Measurements from ENCODE around the gene EFHB. TPM values are rescaled to one million over a fixed set of nuclear protein-coding genes. Genes with fewer than 3 reads are reported as not detected.

The EFHB gene
- 1.8 TPM for total RNA-seq

GRCh38 chr3:19934098-19934566 lies at the start of gene EFHB:
Gene EFHB, minus strand, starts transcription at chr3:19934217. Its CDS starts 199 bp downstream, at chr3:19934018.

GRCh38 chr3:19946832-19947548 lies 13.0 kb upstream of the EFHB start, which contains the start of gene RAB5A:
Gene RAB5A, plus strand, starts transcription at chr3:19947097. Its CDS starts 3,802 bp downstream, at chr3:19950899.

Other genes with a start within 250 kb of the EFHB start
- 89.5 TPM for gene RAB5A, start 12.9 kb upstream of the EFHB start, total RNA-seq
- not detected for gene PP2D1, start 78.0 kb upstream of the EFHB start, total RNA-seq
- 64.2 TPM for gene KAT2B, start 106.2 kb upstream of the EFHB start, total RNA-seq